HG03521 (cell line): ENCODE data around the gene SLC25A23.
A peak's percentile ranks its signal among the peaks of the same experiment; 100 is the strongest.
"Not testable (repeated sequence)": the region's sequence is repeated elsewhere in the genome, so short reads cannot be mapped to it uniquely, and the experiment has no call there.

ENCODE experiments used
- ATAC-seq: cut with Tn5 transposase; IDR thresholded peaks from one replicate; pipeline ENCODE4 v1.9.1; 2021; ENCODE audit warnings: mild to moderate bottlenecking, moderate library complexity; ENCODE audit not compliant: unreplicated experiment

Gene SLC25A23

DNA sequence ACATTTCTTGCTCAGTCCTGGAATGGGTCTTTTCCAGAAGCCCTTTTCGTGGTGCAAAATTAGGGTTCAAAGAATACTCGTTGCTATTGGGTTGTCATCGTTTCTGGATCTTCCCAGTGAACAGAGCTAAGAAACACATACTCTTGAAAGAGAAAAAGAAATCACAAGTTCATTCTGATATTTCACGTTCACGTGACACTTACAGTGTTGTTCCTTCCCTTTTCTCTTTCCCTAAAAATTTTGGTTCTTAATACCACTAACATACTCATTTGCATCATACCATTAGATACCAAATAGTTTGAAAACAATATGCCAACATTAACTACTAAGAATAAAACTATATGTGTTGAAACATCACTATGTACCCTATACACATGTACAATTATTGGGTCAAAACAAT lies 53.2 kb downstream of the SLC25A23 start:
- no peak for ATAC-seq

DNA sequence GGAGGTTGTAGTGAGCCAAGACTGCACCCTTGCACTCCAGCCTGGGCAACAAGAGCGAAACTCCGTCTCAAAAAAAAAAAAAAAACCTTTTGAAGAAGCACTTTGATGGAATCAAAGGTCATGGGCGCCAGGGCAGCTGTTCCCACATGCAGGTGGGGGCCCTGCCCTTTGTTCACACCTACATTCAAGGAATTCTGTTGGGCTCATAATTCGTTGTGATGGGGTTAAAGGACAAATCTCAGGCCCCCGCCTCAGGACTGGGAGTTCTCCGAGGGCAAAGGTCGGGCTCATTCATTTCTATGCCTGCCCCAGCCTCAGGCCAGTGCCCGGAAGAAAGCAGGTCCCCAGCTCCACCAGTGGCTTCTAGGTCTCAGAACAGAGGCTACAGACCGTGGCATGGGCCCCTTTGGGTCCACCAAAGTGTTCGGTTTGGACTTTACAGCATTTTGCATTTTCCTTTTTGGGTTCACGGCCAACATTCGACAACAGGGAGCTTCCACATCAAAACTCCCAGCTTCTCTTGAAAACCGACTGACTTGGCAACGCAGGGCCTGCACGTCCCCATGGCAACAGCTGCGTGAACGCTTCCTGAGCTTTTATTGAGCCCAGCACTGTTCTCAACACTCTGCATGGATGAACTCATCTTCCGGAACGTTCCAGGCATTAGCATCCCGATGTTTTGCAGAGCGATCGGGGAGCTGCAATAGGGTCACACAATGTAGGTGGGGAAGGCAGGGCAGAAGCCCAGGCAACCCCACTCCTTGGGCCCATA lies 56.6 kb downstream of the SLC25A23 start:
- no peak for ATAC-seq

DNA sequence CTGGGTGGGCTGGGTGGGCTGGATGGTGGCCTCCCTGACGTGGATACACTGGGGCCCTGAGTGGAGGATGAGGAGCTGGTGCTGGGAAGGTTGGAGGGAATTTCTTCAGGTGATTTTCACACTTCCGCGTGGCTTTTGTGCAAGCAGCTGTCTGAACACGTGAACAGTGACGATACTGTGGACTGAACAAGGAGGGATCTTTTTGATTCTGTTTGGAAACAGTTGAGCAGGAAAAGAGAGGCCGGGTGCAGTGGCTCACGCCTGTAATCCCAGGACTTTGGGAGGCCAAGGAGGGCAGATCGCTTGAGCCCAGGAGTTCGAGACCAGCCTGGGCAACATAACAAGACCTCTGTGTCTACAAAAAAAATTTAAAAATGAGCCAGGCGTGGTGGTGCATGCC lies 57.5 kb downstream of the SLC25A23 start:
- no peak for ATAC-seq

DNA sequence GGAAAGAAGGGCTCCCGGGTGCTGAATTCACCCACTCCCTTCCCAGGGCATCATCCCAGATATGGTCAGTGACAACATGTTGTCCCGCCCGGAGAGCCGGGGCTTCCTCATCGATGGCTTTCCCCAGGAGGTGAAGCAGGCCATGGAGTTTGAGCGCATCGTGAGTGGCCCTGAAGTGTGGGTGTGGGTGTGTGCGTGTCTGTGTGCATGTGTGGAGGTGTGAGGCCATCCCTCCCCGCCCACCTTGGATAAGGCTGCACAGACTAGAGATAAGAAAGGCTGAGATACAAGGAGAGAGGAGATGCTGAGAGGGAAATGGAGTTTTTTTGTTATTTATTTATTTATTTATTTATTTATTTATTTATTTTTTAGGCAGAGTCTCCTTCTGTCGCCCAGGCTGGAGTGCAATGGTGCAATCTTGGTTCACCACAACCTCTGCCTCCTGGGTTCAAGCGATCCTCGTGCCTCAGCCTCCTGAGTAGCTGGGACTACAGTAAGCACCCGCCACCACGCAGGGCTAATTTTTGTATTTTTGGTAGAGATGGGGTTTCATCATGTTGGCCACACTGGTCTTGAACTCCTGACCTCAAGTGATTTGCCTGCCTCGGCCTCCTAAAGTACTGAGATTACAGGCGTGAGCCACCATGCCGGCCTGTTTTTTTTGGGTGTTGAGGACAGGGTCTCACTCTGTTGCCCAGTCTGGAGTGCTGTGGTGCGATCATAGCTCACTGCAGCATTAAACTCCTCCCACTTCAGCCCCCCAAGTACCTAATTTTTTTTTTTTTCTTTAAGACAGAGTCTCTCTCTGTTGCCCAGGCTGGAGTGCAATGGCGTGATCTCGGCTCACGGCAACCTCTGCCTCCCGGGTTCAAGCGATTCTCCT lies 59.3 kb downstream of the SLC25A23 start:
- ATAC-seq = not testable (repeated sequence)

DNA sequence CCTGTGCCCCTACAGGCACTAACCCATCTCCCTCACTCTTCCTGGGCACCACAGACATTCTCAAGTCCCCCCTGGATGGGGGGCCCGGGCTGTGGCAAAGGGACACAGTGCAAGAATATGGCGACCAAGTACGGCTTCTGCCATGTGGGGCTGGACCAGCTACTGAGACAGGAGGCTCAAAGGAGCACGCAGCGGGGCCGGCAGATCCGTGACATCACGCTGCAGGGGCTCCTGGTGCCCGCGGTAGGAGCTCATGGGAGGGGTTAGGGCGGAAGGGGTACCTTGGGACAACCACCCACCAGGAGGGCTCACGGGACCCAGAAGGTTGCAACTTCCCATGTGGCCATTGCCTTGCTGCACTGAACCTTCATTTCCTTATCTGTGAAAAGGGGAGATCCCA lies 63.3 kb downstream of the SLC25A23 start:
- ATAC-seq = no peak

DNA sequence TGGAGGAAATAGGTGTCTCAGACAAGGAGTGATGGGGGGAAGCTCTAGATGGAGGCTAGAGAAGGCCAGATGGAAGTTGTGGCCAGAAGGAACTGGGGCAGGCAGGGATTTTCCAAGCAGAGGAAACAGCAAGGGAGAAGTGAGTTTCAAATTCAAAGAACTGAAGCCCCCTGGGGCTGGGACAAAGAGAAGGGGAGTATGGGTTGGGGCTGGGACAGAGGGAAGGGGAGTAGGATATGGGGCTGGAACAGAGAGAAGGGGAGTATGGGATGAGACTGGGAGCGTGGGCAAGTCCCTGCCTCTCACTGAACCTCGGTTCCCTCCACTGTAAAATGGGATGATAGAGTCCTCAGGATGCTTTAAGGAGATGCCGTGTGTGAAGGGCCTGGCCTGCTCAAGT lies 64.8 kb downstream of the SLC25A23 start:
- no peak for ATAC-seq

DNA sequence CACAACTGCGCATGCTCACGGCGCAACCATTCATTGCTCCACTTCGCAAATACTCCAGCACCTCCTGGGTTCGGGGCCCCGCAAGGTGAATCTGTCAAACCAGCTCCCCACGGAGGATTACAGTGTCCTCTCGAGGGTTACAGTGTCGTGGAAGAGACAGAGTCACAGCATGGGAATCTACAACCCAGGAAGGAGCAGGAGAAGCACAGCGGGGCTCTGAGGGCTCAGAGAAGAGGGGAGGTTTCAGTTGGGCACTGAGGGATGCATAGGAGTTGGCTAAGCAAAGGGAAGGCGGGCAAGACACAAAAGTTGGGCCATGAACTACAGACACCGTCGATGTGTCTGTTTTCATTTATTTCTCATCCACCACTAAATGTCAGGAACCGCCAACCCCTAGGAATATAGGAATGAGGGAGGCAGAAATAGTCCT lies 65.6 kb downstream of the SLC25A23 start:
- ATAC-seq = no peak

DNA sequence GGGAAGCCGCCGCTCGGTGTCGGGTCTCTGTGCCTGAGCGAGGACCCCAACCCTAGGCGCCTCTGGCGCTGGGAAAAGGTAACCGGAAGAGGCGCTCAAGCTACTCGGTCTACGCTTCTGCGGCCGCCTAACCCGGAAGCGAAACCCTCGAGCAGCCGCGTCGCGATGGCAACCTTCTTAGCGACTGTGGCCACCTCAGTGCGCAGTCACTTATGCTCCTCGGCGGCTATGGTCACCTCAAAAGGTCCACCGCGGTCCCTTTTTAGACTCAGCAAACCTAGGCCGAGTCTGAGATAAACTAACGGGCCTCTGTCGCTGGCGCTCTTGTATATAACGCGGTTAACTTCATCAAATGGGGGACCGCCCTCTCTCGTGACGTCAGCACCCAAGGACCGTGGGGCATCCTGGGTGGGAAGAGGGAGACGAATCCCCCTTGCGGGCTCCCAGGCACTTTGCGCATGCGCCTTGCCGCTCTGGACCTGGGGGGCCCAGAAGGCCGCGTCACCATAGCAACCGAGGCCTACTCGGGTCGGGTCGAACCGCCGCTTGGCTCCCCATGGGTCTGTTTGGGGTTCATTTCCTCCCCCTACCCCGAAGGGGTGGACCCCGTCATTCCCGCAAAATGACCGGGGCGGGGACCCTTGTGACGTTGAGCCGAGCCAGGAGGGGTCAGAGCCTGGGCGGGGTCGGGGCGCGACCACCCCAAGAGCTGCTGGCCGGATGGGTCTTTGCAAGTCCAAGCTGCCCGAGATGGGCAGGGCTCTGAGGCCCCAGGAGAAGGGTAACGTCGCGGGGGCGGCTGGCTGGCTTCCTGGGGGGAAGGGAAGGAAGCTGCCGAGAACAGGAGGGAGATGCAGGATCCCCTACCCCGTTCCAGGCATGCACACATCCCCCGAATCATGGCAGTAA lies 66.3 kb downstream of the SLC25A23 start, which contains the start of gene GTF2F1:
Gene GTF2F1 (minus strand): TSS at position 91 of the 909 bp plus-strand sequence. CDS start 169 bp downstream, outside the sequence.
- peak; percentile 79 for ATAC-seq

DNA sequence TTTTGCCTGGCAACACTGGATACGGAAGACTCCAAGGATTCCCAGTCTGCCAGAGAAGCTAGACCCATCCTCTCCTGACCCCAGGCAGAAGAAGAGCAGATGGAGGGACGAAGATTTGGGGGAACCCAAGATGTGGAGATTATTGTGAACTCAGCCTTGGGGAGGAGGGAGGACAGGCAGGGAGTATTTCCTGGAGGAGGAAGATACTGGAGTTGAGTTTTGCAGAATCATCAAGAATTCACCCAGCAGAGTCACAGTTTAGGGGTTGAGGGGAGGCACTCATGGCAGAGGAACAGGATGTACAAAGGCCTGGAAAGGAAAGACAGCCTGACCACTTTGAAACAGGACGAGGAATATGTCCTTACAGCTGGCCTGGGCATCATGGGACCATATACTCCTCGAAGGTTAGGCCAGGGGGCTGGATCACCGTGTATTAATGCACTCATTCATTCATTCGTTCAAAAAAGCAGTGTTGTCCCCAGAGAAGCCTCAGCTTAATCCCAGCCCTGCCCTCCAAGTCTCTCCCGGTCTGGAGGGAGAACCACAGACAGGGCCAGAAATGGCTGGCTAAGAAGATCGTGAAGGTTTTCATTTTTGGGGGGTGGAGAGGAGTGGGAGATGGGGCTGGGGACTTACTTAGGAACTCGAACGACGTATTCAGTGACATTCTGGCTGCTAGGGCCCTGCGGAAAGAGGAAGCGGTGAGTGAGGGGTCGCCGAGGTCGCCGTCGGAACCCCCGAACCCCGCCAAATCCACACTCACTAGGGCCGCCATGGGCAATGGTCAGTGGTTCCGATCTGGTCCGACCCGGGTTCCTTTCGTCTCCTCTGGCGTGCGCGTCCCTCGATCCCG lies 67.1 kb downstream of the SLC25A23 start:
- peak; percentile 5 for ATAC-seq
